Measurements from ENCODE around the gene DRC3. TPM values are rescaled to one million over a fixed set of nuclear protein-coding genes. Genes with fewer than 3 reads are reported as not detected.
"Not testable (repeated sequence)": the region's sequence is repeated elsewhere in the genome, so short reads cannot be mapped to it uniquely, and the experiment has no call there.

Gene DRC3
- total RNA-seq, 1 donor from 2014 or later, result 0.56 TPM

- ATAC-seq, result no peak
Observed at GRCh38 chr17:17942846-17943245, 29.8 kb upstream of the DRC3 start.

- ATAC-seq, result no peak
Observed at GRCh38 chr17:17943281-17943984, 29.2 kb upstream of the DRC3 start.

- ATAC-seq, result no peak
Observed at GRCh38 chr17:17944242-17944641, 28.4 kb upstream of the DRC3 start.

GRCh38 chr17:17944743-17945142 lies 27.9 kb upstream of the DRC3 start:
- ATAC-seq, result no peak

GRCh38 chr17:17946093-17946492 lies 26.6 kb upstream of the DRC3 start:
- no peak for ATAC-seq

- no peak for ATAC-seq
Observed at GRCh38 chr17:17947309-17947708, 25.4 kb upstream of the DRC3 start.

GRCh38 chr17:17947966-17948365 lies 24.7 kb upstream of the DRC3 start:
- peak; percentile 74 for ATAC-seq

GRCh38 chr17:17950347-17950746 lies 22.3 kb upstream of the DRC3 start:
- peak; percentile 21 for ATAC-seq

- peak; percentile 72 for ATAC-seq
Observed at GRCh38 chr17:17950806-17951205, 21.9 kb upstream of the DRC3 start.

- ATAC-seq, result peak; percentile 34
Observed at GRCh38 chr17:17951524-17951923, 21.1 kb upstream of the DRC3 start.

GRCh38 chr17:17952691-17953090 lies 20.0 kb upstream of the DRC3 start:
- no peak for ATAC-seq

GRCh38 chr17:17954079-17954478 lies 18.6 kb upstream of the DRC3 start:
- ATAC-seq, result no peak

GRCh38 chr17:17955790-17956341 lies 16.8 kb upstream of the DRC3 start:
- not testable (repeated sequence) for ATAC-seq

GRCh38 chr17:17957584-17957916 lies 15.1 kb upstream of the DRC3 start:
- peak; percentile 71 for ATAC-seq

GRCh38 chr17:17958982-17959381 lies 13.7 kb upstream of the DRC3 start:
- ATAC-seq, result no peak

- ATAC-seq, result no peak
Observed at GRCh38 chr17:17959520-17960361, 12.9 kb upstream of the DRC3 start.

GRCh38 chr17:17960500-17961030 lies 12.1 kb upstream of the DRC3 start:
- peak; percentile 24 for ATAC-seq

- ATAC-seq, result no peak
Observed at GRCh38 chr17:17963066-17963465, 9.6 kb upstream of the DRC3 start.

- peak; percentile 18 for ATAC-seq
Observed at GRCh38 chr17:17963694-17964436, 8.8 kb upstream of the DRC3 start.

- no peak for ATAC-seq
Observed at GRCh38 chr17:17964710-17965109, 8.0 kb upstream of the DRC3 start.

GRCh38 chr17:17965152-17965721 lies 7.4 kb upstream of the DRC3 start:
- no peak for ATAC-seq

- ATAC-seq, result no peak
Observed at GRCh38 chr17:17966399-17966798, 6.3 kb upstream of the DRC3 start.
